WTC11 (cell line): ENCODE measurements around the gene PTP4A1.

Experiments
- CBFB ChIP-seq: sonication (generic); formaldehyde crosslinking; IDR thresholded peaks from 2 replicates; pipeline ENCODE4 v1.8.1; 2022; ENCODE audit warnings: mild to moderate bottlenecking, low read depth, missing genetic modification reagents
- FOXP1 ChIP-seq: sonication (generic); formaldehyde crosslinking; IDR thresholded peaks from 2 replicates; pipeline ENCODE4 v1.8.0; 2022; ENCODE audit warnings: missing genetic modification reagents, mild to moderate bottlenecking, moderate library complexity, borderline replicate concordance
- SP1 ChIP-seq: sonication (generic); formaldehyde crosslinking; conservative IDR thresholded peaks from 2 replicates; pipeline ENCODE4 v1.8.1; 2022; ENCODE audit warnings: missing genetic modification reagents
- TF ChIP-seq, protein P1 (sequence below): fragments of 250-450 bp; sonication (Bioruptor Pico); IDR thresholded peaks from 2 replicates; pipeline ENCODE4 v2.1.2; 2022; ENCODE audit warnings: mild to moderate bottlenecking, moderate library complexity
- TF ChIP-seq, protein P2 (sequence below): sonication (generic); formaldehyde crosslinking; IDR thresholded peaks from 2 replicates; pipeline ENCODE4 v1.8.1; 2023; ENCODE audit warnings: mild to moderate bottlenecking, missing genetic modification reagents, borderline replicate concordance
- TF ChIP-seq, protein P3 (sequence below): fragments of 200-600 bp; IDR thresholded peaks from 2 replicates; pipeline ENCODE4 v1.8.0; 2022; ENCODE audit warnings: antibody characterized with exemption
- TF ChIP-seq, protein P4 (sequence below): sonication (generic); formaldehyde crosslinking; IDR thresholded peaks from 2 replicates; pipeline ENCODE4 v1.8.1; 2022; ENCODE audit warnings: missing genetic modification reagents, borderline replicate concordance

DNA sequence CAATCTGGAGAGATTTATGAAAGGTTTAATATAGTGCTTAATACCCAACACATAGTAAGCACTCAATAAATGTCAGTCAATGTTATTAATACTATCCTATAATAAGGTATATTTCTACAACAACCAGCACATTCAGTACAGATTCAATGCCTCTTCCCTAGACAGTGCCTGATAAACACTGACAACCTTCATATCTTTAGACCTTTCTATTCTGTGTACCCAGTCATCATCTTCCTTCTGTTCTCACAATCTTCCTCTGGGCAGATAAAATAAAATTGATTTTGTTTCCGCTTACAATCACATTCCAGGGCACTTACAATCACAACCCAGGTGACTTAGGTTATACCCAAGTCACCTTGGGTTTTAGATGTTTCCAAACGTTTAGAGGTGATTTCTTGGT lies 11.0 kb upstream of the PTP4A1 start:
- TF ChIP-seq, protein P1, sequence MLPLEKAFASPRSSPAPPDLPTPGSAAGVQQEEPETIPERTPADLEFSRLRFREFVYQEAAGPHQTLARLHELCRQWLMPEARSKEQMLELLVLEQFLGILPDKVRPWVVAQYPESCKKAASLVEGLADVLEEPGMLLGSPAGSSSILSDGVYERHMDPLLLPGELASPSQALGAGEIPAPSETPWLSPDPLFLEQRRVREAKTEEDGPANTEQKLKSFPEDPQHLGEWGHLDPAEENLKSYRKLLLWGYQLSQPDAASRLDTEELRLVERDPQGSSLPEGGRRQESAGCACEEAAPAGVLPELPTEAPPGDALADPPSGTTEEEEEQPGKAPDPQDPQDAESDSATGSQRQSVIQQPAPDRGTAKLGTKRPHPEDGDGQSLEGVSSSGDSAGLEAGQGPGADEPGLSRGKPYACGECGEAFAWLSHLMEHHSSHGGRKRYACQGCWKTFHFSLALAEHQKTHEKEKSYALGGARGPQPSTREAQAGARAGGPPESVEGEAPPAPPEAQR (CRISPR knock-in tag): no peak
- TF ChIP-seq, protein P2, sequence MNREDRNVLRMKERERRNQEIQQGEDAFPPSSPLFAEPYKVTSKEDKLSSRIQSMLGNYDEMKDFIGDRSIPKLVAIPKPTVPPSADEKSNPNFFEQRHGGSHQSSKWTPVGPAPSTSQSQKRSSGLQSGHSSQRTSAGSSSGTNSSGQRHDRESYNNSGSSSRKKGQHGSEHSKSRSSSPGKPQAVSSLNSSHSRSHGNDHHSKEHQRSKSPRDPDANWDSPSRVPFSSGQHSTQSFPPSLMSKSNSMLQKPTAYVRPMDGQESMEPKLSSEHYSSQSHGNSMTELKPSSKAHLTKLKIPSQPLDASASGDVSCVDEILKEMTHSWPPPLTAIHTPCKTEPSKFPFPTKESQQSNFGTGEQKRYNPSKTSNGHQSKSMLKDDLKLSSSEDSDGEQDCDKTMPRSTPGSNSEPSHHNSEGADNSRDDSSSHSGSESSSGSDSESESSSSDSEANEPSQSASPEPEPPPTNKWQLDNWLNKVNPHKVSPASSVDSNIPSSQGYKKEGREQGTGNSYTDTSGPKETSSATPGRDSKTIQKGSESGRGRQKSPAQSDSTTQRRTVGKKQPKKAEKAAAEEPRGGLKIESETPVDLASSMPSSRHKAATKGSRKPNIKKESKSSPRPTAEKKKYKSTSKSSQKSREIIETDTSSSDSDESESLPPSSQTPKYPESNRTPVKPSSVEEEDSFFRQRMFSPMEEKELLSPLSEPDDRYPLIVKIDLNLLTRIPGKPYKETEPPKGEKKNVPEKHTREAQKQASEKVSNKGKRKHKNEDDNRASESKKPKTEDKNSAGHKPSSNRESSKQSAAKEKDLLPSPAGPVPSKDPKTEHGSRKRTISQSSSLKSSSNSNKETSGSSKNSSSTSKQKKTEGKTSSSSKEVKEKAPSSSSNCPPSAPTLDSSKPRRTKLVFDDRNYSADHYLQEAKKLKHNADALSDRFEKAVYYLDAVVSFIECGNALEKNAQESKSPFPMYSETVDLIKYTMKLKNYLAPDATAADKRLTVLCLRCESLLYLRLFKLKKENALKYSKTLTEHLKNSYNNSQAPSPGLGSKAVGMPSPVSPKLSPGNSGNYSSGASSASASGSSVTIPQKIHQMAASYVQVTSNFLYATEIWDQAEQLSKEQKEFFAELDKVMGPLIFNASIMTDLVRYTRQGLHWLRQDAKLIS (CRISPR knock-in tag): no peak
- TF ChIP-seq, protein P3, sequence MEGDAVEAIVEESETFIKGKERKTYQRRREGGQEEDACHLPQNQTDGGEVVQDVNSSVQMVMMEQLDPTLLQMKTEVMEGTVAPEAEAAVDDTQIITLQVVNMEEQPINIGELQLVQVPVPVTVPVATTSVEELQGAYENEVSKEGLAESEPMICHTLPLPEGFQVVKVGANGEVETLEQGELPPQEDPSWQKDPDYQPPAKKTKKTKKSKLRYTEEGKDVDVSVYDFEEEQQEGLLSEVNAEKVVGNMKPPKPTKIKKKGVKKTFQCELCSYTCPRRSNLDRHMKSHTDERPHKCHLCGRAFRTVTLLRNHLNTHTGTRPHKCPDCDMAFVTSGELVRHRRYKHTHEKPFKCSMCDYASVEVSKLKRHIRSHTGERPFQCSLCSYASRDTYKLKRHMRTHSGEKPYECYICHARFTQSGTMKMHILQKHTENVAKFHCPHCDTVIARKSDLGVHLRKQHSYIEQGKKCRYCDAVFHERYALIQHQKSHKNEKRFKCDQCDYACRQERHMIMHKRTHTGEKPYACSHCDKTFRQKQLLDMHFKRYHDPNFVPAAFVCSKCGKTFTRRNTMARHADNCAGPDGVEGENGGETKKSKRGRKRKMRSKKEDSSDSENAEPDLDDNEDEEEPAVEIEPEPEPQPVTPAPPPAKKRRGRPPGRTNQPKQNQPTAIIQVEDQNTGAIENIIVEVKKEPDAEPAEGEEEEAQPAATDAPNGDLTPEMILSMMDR: no peak
- TF ChIP-seq CBFB (CRISPR knock-in tag) (no peak), FOXP1 (CRISPR knock-in tag) (no peak), SP1 (CRISPR knock-in tag) (no peak)
- TF ChIP-seq, protein P4, sequence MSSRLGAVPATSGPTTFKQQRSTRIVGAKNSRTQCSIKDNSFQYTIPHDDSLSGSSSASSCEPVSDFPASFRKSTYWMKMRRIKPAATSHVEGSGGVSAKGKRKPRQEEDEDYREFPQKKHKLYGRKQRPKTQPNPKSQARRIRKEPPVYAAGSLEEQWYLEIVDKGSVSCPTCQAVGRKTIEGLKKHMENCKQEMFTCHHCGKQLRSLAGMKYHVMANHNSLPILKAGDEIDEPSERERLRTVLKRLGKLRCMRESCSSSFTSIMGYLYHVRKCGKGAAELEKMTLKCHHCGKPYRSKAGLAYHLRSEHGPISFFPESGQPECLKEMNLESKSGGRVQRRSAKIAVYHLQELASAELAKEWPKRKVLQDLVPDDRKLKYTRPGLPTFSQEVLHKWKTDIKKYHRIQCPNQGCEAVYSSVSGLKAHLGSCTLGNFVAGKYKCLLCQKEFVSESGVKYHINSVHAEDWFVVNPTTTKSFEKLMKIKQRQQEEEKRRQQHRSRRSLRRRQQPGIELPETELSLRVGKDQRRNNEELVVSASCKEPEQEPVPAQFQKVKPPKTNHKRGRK (CRISPR knock-in tag): no peak
